HepG2 (cell line): Measurements from ENCODE around the gene HOXC9. TPM values are rescaled to one million over a fixed set of nuclear protein-coding genes. Genes with fewer than 3 reads are reported as not detected.

Experiments
- ATAC-seq: fragments of 200-7000 bp; cut with Tn5 transposase; 3 replicates; pipeline ENCODE4 v1.9.1; 2020; ENCODE audit warnings: mild to moderate bottlenecking, moderate library complexity
- BruUV-seq: library from RNA; stranded (reverse); fragments of 400-500 nt; replicated peaks from 2 replicates; lab custom pipeline; 2021; lab: Mats Ljungman, UMichigan
- CTCF ChIA-PET: fragments of 300-600 bp; formaldehyde crosslinking; extraction: SDS; loops from one replicate; lab custom pipeline; 2021; ENCODE audit warnings: low total read pairs, inconsistent platforms, low intra/inter-chr PET ratio; lab: Yijun Ruan, JAX
- POLR2A ChIA-PET: fragments of 350-600 bp; sonication (Branson Sonifier 250); formaldehyde crosslinking; loops from one replicate; lab custom pipeline; 2020; ENCODE audit warnings: antibody characterized with exemption, inconsistent platforms; lab: Yijun Ruan, JAX
- DNase-seq: peaks from one replicate; pipeline ENCODE4 v3.0.0-alpha.2; 2015; ENCODE audit warnings: low spot score
- FAIRE-seq: peaks from 3 replicates; lab custom pipeline; 2011; peaks lifted over from hg19 to GRCh38; lab: Jason Lieb, UNC
- H2AFZ ChIP-seq: one replicate; pipeline ENCODE4 v1.6.1; 2011; ENCODE audit warnings: low read length, inconsistent platforms
- H3K27ac ChIP-seq: fragments of 300-600 bp; 3 replicates; pipeline ENCODE4 v1.8.0; 2011; ENCODE audit warnings: mixed run types, mild to moderate bottlenecking, mixed read lengths, low read length, inconsistent platforms; ENCODE audit not compliant: insufficient read depth; ENCODE audit errors: extremely low read length
- H3K27me3 ChIP-seq, 2 experiments: fragments of 200-600 bp in 1 of 2; 2 replicates in 1 of 2; 3 replicates in 1 of 2; pipeline versions ENCODE4 v1.6.0 to v1.8.0; 2011; ENCODE audit warnings: low read length in 2 of 2, mild to moderate bottlenecking in 2 of 2, moderate library complexity in 2 of 2, inconsistent platforms in 1 of 2; ENCODE audit not compliant: insufficient read depth in 2 of 2, control insufficient read depth in 1 of 2
- H3K36me3 ChIP-seq, 2 experiments: fragments of 200-600 bp in 1 of 2; replicated peaks in 1 of 2; 2 replicates in 1 of 2; 3 replicates in 1 of 2; pipeline versions ENCODE4 v1.5.1 to v1.8.0; 2011; ENCODE audit warnings: low read length in 2 of 2, inconsistent platforms in 1 of 2; ENCODE audit not compliant: insufficient read depth in 2 of 2, control insufficient read depth in 1 of 2
- H3K4me1 ChIP-seq: 2 replicates; pipeline ENCODE4 v1.5.1; 2012; ENCODE audit warnings: low read length, inconsistent platforms; ENCODE audit not compliant: insufficient read depth
- H3K4me2 ChIP-seq: 2 replicates; pipeline ENCODE4 v1.6.0; 2011; ENCODE audit warnings: low read depth, low read length, inconsistent platforms
- H3K4me3 ChIP-seq, 3 experiments: fragments of 200-600 bp in 1 of 3; sonication (generic), shearing (Covaris generic) in 1 of 3; replicated peaks in 1 of 3; 2 replicates each; pipeline ENCODE4 v1.5.1; 2011 to 2016; ENCODE audit warnings: low read length in 3 of 3, inconsistent platforms in 2 of 3, low read depth in 2 of 3, mild to moderate bottlenecking in 2 of 3, control low read depth in 1 of 3, mixed read lengths in 1 of 3; ENCODE audit not compliant: insufficient read depth in 1 of 3
- H3K79me2 ChIP-seq: one replicate; pipeline ENCODE4 v1.6.1; 2011; ENCODE audit warnings: low read length, inconsistent platforms; ENCODE audit not compliant: insufficient read depth
- H3K9ac ChIP-seq: 2 replicates; pipeline ENCODE4 v1.6.0; 2011; ENCODE audit warnings: mild to moderate bottlenecking, low read depth, low read length, inconsistent platforms; ENCODE audit not compliant: insufficient read depth
- H3K9me3 ChIP-seq: 2 replicates; pipeline ENCODE4 v1.5.1; 2012; ENCODE audit warnings: mild to moderate bottlenecking, low read length
- H4K20me1 ChIP-seq: 2 replicates; pipeline ENCODE4 v1.6.0; 2011; ENCODE audit warnings: inconsistent platforms, mild to moderate bottlenecking, low read length, moderate library complexity; ENCODE audit not compliant: insufficient read depth
- ELF3 ChIP-seq: IDR thresholded peaks from 2 replicates; pipeline ENCODE4 v1.6.1; 2016; ENCODE audit warnings: missing genetic modification reagents, missing compliant biosample characterization
- HDAC1 ChIP-seq: sonication (generic); formaldehyde crosslinking; IDR thresholded peaks from 2 replicates; pipeline ENCODE4 v1.5.1; 2020; ENCODE audit warnings: mild to moderate bottlenecking, missing genetic modification reagents
- HES4 ChIP-seq: sonication (generic); formaldehyde crosslinking; IDR thresholded peaks from 2 replicates; pipeline ENCODE4 v1.9.0; 2021; ENCODE audit warnings: mild to moderate bottlenecking, missing genetic modification reagents, borderline replicate concordance
- HIVEP1 ChIP-seq: sonication (generic); formaldehyde crosslinking; IDR thresholded peaks from 2 replicates; pipeline ENCODE4 v1.4.0; 2020; ENCODE audit warnings: mild to moderate bottlenecking, missing genetic modification reagents
- JUN ChIP-seq: sonication (generic); formaldehyde crosslinking; IDR thresholded peaks from 2 replicates; pipeline ENCODE4 v1.4.0; 2020; ENCODE audit warnings: mild to moderate bottlenecking, missing genetic modification reagents
- MTF2 ChIP-seq: sonication (generic); formaldehyde crosslinking; IDR thresholded peaks from 2 replicates; pipeline ENCODE4 v1.5.0; 2020; ENCODE audit warnings: missing genetic modification reagents, borderline replicate concordance
- SCMH1 ChIP-seq: sonication (generic); formaldehyde crosslinking; IDR thresholded peaks from 2 replicates; pipeline ENCODE4 v1.9.0; 2021; ENCODE audit warnings: missing genetic modification reagents, mild to moderate bottlenecking, borderline replicate concordance
- SMAD1 ChIP-seq: sonication (generic); formaldehyde crosslinking; IDR thresholded peaks from 2 replicates; pipeline ENCODE4 v1.4.0; 2020; ENCODE audit warnings: missing genetic modification reagents, low read depth, mild to moderate bottlenecking, borderline replicate concordance
- TAF15 ChIP-seq: fragments of 200-400 bp; formaldehyde crosslinking; IDR thresholded peaks from one replicate; pipeline ENCODE4 v1.6.1; 2018; ENCODE audit warnings: mild to moderate bottlenecking, low read depth, low read length; ENCODE audit not compliant: poor library complexity, severe bottlenecking
- TEAD3 ChIP-seq: optimal IDR thresholded peaks from 2 replicates; pipeline ENCODE3; 2016; ENCODE audit warnings: borderline replicate concordance
- ZMYM3 ChIP-seq: sonication (generic); formaldehyde crosslinking; IDR thresholded peaks from 2 replicates; pipeline ENCODE4 v1.5.1; 2020; ENCODE audit warnings: mild to moderate bottlenecking, missing genetic modification reagents
- ZNF335 ChIP-seq: sonication (generic); formaldehyde crosslinking; IDR thresholded peaks from 2 replicates; pipeline ENCODE4 v1.4.0; 2020; ENCODE audit warnings: missing genetic modification reagents
- ZNF556 ChIP-seq: sonication (generic); formaldehyde crosslinking; IDR thresholded peaks from 2 replicates; pipeline ENCODE4 v1.4.0; 2020; ENCODE audit warnings: mild to moderate bottlenecking, missing genetic modification reagents, borderline replicate concordance
- ZNF557 ChIP-seq: sonication (generic); formaldehyde crosslinking; IDR thresholded peaks from 2 replicates; pipeline ENCODE4 v1.4.0; 2020; ENCODE audit warnings: missing genetic modification reagents
- ZNF567 ChIP-seq: sonication (generic); formaldehyde crosslinking; IDR thresholded peaks from 2 replicates; pipeline ENCODE4 v1.8.1; 2023; ENCODE audit warnings: mild to moderate bottlenecking, missing genetic modification reagents, borderline replicate concordance
- ZNF713 ChIP-seq: sonication (generic); formaldehyde crosslinking; IDR thresholded peaks from 2 replicates; pipeline ENCODE4 v1.4.0; 2020; ENCODE audit warnings: mild to moderate bottlenecking, missing genetic modification reagents
- ZNF776 ChIP-seq: sonication (generic); formaldehyde crosslinking; IDR thresholded peaks from 2 replicates; pipeline ENCODE4 v1.4.0; 2020; ENCODE audit warnings: mild to moderate bottlenecking, missing genetic modification reagents
- WGBS: methylation state at CpG from one replicate; pipeline ENCODE4 v1.1.6; 2017; ENCODE audit warnings: low lambda C conversion rate; 5-methylcytosine and 5-hydroxymethylcytosine counted together
- in situ Hi-C: cut with HindIII; loops from 2 replicates; pipeline ENCODE4 v1.10.0; 2017; ENCODE audit warnings: low pct_unique_long_range_greater_than_20kb; ENCODE audit not compliant: extremely low pct_ligation_motif_present
- intact Hi-C: fragments of 100-400 bp; cut with micrococcal nuclease; formaldehyde crosslinking; loops from one replicate; pipeline ENCODE4 v1.10.0; 2022; ENCODE audit not compliant: unreplicated experiment
- polyA plus RNA-seq, 8 experiments: library from polyadenylated mRNA; depleted of rRNA in 3 of 8; stranded (reverse) in 7 of 8; unstranded in 1 of 8; fragments of >200 nt; fragmentation: Illumina TruSeq in 4 of 8; extraction: Trizol in 4 of 8; gene quantifications; 2 replicates each; pipeline versions ENCODE4 v1.2.1 to v1.2.3, GENCODE V29; 2011 to 2016; ENCODE audit warnings: low read depth in 4 of 8, missing spikeins in 1 of 8, mixed read lengths in 1 of 8; ENCODE audit not compliant: insufficient read depth in 1 of 8
- total RNA-seq, 5 experiments: library from RNA; depleted of rRNA; stranded (reverse); fragments of >200 nt; fragmentation: Illumina TruSeq; extraction: Trizol; gene quantifications; 2 replicates each; pipeline ENCODE4 v1.2.3, GENCODE V29; 2016; ENCODE audit warnings: low read depth in 1 of 5
- TF ChIP-seq, protein P1 (sequence below): sonication (generic); formaldehyde crosslinking; IDR thresholded peaks from 2 replicates; pipeline ENCODE4 v1.4.0; 2020; ENCODE audit warnings: missing genetic modification reagents
- TF ChIP-seq, protein P2 (sequence below): IDR thresholded peaks from 2 replicates; pipeline ENCODE4 v1.6.1; 2016; ENCODE audit warnings: low read depth, borderline replicate concordance
- TF ChIP-seq, protein P3 (sequence below): sonication (generic); formaldehyde crosslinking; IDR thresholded peaks from 2 replicates; pipeline ENCODE4 v1.4.0; 2020; ENCODE audit warnings: low read depth, missing genetic modification reagents

The HOXC9 gene
- total and polyA plus RNA-seq, 2 of the 13 experiments (the other 11 are each of a cell fraction or from before 2014, with no cell fraction given) = 0.11 to 1.1 TPM

DNA sequence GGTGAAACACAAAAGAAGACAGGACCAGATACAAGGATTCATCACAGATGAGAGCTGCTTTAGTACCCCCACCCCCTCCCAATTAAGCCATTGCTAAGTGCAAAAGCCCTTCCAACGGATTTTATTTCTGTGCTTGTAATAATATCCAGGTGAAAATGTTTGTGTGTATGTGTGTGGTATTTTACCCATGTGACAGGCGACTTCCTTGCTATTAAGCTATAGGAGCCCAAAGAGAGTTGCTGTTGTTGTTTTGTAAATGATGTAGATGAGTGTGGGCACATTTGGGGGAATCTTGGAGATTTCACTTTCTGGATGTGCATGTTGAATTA, 50.5 kb downstream of the HOXC9 start (continued):
- TF ChIP-seq, protein P1, sequence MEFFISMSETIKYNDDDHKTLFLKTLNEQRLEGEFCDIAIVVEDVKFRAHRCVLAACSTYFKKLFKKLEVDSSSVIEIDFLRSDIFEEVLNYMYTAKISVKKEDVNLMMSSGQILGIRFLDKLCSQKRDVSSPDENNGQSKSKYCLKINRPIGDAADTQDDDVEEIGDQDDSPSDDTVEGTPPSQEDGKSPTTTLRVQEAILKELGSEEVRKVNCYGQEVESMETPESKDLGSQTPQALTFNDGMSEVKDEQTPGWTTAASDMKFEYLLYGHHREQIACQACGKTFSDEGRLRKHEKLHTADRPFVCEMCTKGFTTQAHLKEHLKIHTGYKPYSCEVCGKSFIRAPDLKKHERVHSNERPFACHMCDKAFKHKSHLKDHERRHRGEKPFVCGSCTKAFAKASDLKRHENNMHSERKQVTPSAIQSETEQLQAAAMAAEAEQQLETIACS (CRISPR knock-in tag) = no peak
- TF ChIP-seq SCMH1 (no peak), ZMYM3 (CRISPR knock-in tag) (no peak), TAF15 (no peak), ZNF713 (CRISPR knock-in tag) (no peak), TEAD3 (CRISPR knock-in tag) (no peak)
- TF ChIP-seq, all 625 proteins: peak for 0

DNA sequence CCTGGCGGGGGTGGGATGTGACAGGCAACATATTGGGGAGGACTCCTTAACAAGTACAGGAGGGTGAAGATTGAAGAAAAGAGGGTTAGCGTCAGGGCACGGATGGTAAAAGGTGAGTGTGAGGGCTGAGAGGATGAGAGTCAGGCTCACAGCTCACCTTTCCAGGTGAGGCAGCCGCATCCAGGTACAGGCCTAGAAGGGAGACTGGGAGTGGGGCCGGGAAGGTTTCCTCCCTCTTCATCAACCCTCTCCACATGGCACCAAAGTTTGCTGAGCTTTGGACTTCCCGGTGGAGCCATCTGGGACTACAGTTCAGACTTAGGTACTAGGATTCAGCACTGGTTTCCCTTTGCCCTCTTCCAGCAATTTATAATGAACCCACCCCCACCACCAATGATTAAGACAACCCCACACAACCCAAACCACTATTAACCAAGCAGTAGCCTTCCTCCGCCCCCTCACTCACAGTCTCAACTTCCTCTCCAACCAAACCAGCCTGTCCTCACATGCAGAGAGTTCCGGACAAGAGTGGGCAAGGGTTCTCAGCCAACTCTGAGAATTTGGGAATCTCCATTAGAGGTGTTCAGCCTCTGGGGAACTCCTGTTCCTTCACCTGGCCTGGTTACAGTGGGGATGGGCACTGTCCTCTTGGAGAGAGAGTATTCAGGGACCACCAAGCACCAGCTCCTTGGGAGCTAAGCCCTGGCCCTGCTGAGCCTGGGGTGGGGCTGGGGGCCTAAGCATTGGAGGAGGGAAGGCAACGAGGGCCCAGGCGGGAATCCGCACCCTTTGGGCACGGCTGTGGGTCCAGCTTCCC, 51.3 kb downstream of the HOXC9 start:
- H3K36me3 ChIP-seq = no peaks in the 10 kb centered on the region
- no peak overlapping the region for H3K4me3 ChIP-seq
- BruUV-seq = no TSS peak
- no peak overlapping the region for H2AFZ ChIP-seq
- no peak for DNase-seq
- H3K79me2 ChIP-seq = no peaks in the 10 kb centered on the region
- peaks cover 9 to 78% of the 10 kb centered on the region in 2 experiments for H3K27me3 ChIP-seq
- in situ Hi-C loops = no loop called here
- FAIRE-seq = no peak
- H3K9me3 ChIP-seq = no peaks in the 10 kb centered on the region
- ChIA-PET CTCF (no interaction called here), POLR2A (no interaction called here)
- 47% methylated on average over 7 of the region's 12 CpGs for WGBS
- ATAC-seq = no peak
- intact Hi-C loops = no loop called here
- H3K27ac ChIP-seq = no peak overlapping the region
- no peaks in the 10 kb centered on the region for H3K4me1 ChIP-seq
- H3K4me2 ChIP-seq = no peak overlapping the region
- TF ChIP-seq ZNF557 (CRISPR knock-in tag) = no peak
- no peak for TF ChIP-seq HIVEP1
- TF ChIP-seq ZNF567 = no peak
- no peak for TF ChIP-seq SMAD1
- TF ChIP-seq, protein P2, sequence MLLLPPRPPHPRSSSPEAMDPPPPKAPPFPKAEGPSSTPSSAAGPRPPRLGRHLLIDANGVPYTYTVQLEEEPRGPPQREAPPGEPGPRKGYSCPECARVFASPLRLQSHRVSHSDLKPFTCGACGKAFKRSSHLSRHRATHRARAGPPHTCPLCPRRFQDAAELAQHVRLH (CRISPR knock-in tag) = no peak
- no peak for TF ChIP-seq ZNF335 (CRISPR knock-in tag)
- no peak for TF ChIP-seq MTF2 (CRISPR knock-in tag)
- TF ChIP-seq ZNF556 (CRISPR knock-in tag) = no peak
- TF ChIP-seq, protein P3, sequence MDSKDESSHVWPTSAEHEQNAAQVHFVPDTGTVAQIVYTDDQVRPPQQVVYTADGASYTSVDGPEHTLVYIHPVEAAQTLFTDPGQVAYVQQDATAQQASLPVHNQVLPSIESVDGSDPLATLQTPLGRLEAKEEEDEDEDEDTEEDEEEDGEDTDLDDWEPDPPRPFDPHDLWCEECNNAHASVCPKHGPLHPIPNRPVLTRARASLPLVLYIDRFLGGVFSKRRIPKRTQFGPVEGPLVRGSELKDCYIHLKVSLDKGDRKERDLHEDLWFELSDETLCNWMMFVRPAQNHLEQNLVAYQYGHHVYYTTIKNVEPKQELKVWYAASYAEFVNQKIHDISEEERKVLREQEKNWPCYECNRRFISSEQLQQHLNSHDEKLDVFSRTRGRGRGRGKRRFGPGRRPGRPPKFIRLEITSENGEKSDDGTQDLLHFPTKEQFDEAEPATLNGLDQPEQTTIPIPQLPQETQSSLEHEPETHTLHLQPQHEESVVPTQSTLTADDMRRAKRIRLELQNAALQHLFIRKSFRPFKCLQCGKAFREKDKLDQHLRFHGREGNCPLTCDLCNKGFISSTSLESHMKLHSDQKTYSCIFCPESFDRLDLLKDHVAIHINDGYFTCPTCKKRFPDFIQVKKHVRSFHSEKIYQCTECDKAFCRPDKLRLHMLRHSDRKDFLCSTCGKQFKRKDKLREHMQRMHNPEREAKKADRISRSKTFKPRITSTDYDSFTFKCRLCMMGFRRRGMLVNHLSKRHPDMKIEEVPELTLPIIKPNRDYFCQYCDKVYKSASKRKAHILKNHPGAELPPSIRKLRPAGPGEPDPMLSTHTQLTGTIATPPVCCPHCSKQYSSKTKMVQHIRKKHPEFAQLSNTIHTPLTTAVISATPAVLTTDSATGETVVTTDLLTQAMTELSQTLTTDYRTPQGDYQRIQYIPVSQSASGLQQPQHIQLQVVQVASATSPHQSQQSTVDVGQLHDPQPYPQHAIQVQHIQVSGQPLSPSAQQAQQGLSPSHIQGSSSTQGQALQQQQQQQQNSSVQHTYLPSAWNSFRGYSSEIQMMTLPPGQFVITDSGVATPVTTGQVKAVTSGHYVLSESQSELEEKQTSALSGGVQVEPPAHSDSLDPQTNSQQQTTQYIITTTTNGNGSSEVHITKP (CRISPR knock-in tag) = no peak
- no peak for TF ChIP-seq HES4 (CRISPR knock-in tag)
- no peak for TF ChIP-seq ELF3
- TF ChIP-seq HDAC1 (CRISPR knock-in tag) = no peak
- no peak for TF ChIP-seq ZNF776 (CRISPR knock-in tag)
- no peak for TF ChIP-seq JUN (CRISPR knock-in tag)
- no peaks in the 10 kb centered on the region for H4K20me1 ChIP-seq
- no peak overlapping the region for H3K9ac ChIP-seq
